Mesothelial cell of epicardium (in vitro differentiated cells): Measurements from ENCODE around the gene SLC25A23. TPM values are rescaled to one million over a fixed set of nuclear protein-coding genes. Genes with fewer than 3 reads are reported as not detected.

Experiments used
- DNase-seq, 2 experiments: peaks; one replicate each; pipeline ENCODE4 v3.0.0; 2021; ENCODE audit warnings: low spot score in 2 of 2; ENCODE audit not compliant: unreplicated experiment in 2 of 2
- H3K27ac Mint-ChIP-seq: 2 replicates; pipeline ENCODE4 v1.8.0; 2021; ENCODE audit warnings: mixed read lengths
- H3K27me3 Mint-ChIP-seq: 2 replicates; pipeline ENCODE4 v1.8.0; 2021; ENCODE audit warnings: low read depth, mixed read lengths
- H3K36me3 Mint-ChIP-seq: 2 replicates; pipeline ENCODE4 v1.8.0; 2021; ENCODE audit warnings: mixed read lengths
- H3K4me1 Mint-ChIP-seq: 2 replicates; pipeline ENCODE4 v1.8.0; 2021; ENCODE audit warnings: mixed read lengths
- H3K4me3 Mint-ChIP-seq: 2 replicates; pipeline ENCODE4 v1.8.0; 2021; ENCODE audit warnings: mild to moderate bottlenecking, moderate library complexity, mixed read lengths
- H3K9me3 Mint-ChIP-seq: 2 replicates; pipeline ENCODE4 v1.8.0; 2021; ENCODE audit warnings: mixed read lengths
- CTCF ChIP-seq: fragments of 200-600 bp; sonication (generic); IDR thresholded peaks from one replicate; pipeline ENCODE4 v1.5.0; 2021; ENCODE audit warnings: antibody characterized with exemption; ENCODE audit not compliant: unreplicated experiment
- total RNA-seq: library from RNA; stranded (reverse); gene quantifications from 3 replicates; pipeline ENCODE4 v1.2.1, GENCODE V29; 2021

The SLC25A23 gene
- total RNA-seq, 1 donor from 2014 or later, result 67.5 TPM

- no peaks in the 10 kb centered on the region for H3K9me3 Mint-ChIP-seq
- H3K27ac Mint-ChIP-seq, result no peak overlapping the region
- no peak for TF ChIP-seq CTCF
- no peak for DNase-seq
- H3K4me3 Mint-ChIP-seq, result no peak overlapping the region
- peaks cover 33% of the 10 kb centered on the region for H3K27me3 Mint-ChIP-seq
- peaks cover 6% of the 10 kb centered on the region for H3K36me3 Mint-ChIP-seq
- H3K4me1 Mint-ChIP-seq, result peaks cover 8% of the 10 kb centered on the region
These were observed 11.5 kb upstream of the SLC25A23 start for GRCh38 chr19:6471076-6471475.

- H3K27me3 Mint-ChIP-seq, result peaks cover 31% of the 10 kb centered on the region
- H3K9me3 Mint-ChIP-seq, result no peaks in the 10 kb centered on the region
- no peak for DNase-seq
- no peak overlapping the region for H3K4me3 Mint-ChIP-seq
- peaks cover 9% of the 10 kb centered on the region for H3K4me1 Mint-ChIP-seq
- no peak for TF ChIP-seq CTCF
- peaks cover 10% of the 10 kb centered on the region for H3K36me3 Mint-ChIP-seq
- no peak overlapping the region for H3K27ac Mint-ChIP-seq
These were observed 10.6 kb upstream of the SLC25A23 start for GRCh38 chr19:6470173-6470572.

- H3K27me3 Mint-ChIP-seq, result peaks cover 35% of the 10 kb centered on the region
- H3K4me1 Mint-ChIP-seq, result peaks cover 18% of the 10 kb centered on the region
- DNase-seq, result no peak
- no peak overlapping the region for H3K27ac Mint-ChIP-seq
- H3K36me3 Mint-ChIP-seq, result peaks cover 10% of the 10 kb centered on the region
- H3K9me3 Mint-ChIP-seq, result no peaks in the 10 kb centered on the region
- TF ChIP-seq CTCF, result no peak
- no peak overlapping the region for H3K4me3 Mint-ChIP-seq
These were observed 7.8 kb upstream of the SLC25A23 start for GRCh38 chr19:6467384-6467783.

- no peak overlapping the region for H3K4me3 Mint-ChIP-seq
- H3K4me1 Mint-ChIP-seq, result peaks cover 18% of the 10 kb centered on the region
- H3K9me3 Mint-ChIP-seq, result no peaks in the 10 kb centered on the region
- no peak overlapping the region for H3K27ac Mint-ChIP-seq
- H3K36me3 Mint-ChIP-seq, result peaks cover 10% of the 10 kb centered on the region
- no peak for DNase-seq
- TF ChIP-seq CTCF, result no peak
- H3K27me3 Mint-ChIP-seq, result peaks cover 40% of the 10 kb centered on the region
These were observed 7.1 kb upstream of the SLC25A23 start for GRCh38 chr19:6466526-6467248.

GRCh38 chr19:6465663-6466062, 6.1 kb upstream of the SLC25A23 start:
- TF ChIP-seq CTCF, result no peak
- Mint-ChIP-seq H3K27me3 (peaks cover 40% of the 10 kb centered on the region), H3K27ac (no peak overlapping the region), H3K36me3 (peaks cover 10% of the 10 kb centered on the region), H3K4me1 (peaks cover 17% of the 10 kb centered on the region), H3K4me3 (peak overlapping the region; percentile 80), H3K9me3 (no peaks in the 10 kb centered on the region)
- DNase-seq, result no peak

- Mint-ChIP-seq H3K27ac (peak overlapping the region; percentile 66), H3K9me3 (no peaks in the 10 kb centered on the region), H3K4me1 (peaks cover 17% of the 10 kb centered on the region), H3K27me3 (peaks cover 40% of the 10 kb centered on the region), H3K4me3 (peak overlapping the region; percentile 80), H3K36me3 (peaks cover 10% of the 10 kb centered on the region)
- no peak for TF ChIP-seq CTCF
- no peak for DNase-seq
These were observed 5.4 kb upstream of the SLC25A23 start for GRCh38 chr19:6465006-6465405.
